ENCODE measurements around the gene IMPDH1.

Gene IMPDH1

GRCh38 chr7:128389618-128390329, 20.0 kb downstream of the IMPDH1 start:
- DNase-seq, result no peak
- H4K5ac ChIP-seq (ENCODE audit: low read length), result no peak overlapping the region
- no peaks in the 10 kb centered on the region for H3K27me3 ChIP-seq (ENCODE audit: insufficient read depth, low read length, poor library complexity)
- no peak overlapping the region for H3K9ac ChIP-seq (ENCODE audit: low read length)
- no peaks in the 10 kb centered on the region for H3K79me1 ChIP-seq (ENCODE audit: low read length)
- H3K36me3 ChIP-seq (ENCODE audit: control insufficient read depth, insufficient read depth, low read length), result no peaks in the 10 kb centered on the region
- no peak overlapping the region for H3K23ac ChIP-seq (ENCODE audit: low read length)
- no CpG with 5 or more reads among the region's 9 CpGs for WGBS (ENCODE audit: extremely low coverage, insufficient coverage, low lambda C conversion rate)
- H4K8ac ChIP-seq (ENCODE audit: low read depth, low read length), result no peak overlapping the region
- no peak overlapping the region for H2AK5ac ChIP-seq (ENCODE audit: low read length)
- no peak overlapping the region for H3K27ac ChIP-seq (ENCODE audit: low read depth, low read length)
- no peaks in the 10 kb centered on the region for H3K4me1 ChIP-seq (ENCODE audit: control insufficient read depth, low read depth, low read length)
- H2BK15ac ChIP-seq (replicated peaks; ENCODE audit: low read depth), result no peak overlapping the region
- H3K79me2 ChIP-seq (ENCODE audit: control insufficient read depth, insufficient read depth, low read length), result no peaks in the 10 kb centered on the region
- no peak overlapping the region for H2BK120ac ChIP-seq (ENCODE audit: low read depth, low read length)
- H3K4me3 ChIP-seq (ENCODE audit: low read length), result no peak overlapping the region
- H3K56ac ChIP-seq (ENCODE audit: low read length), result no peak overlapping the region
- H3K4me2 ChIP-seq (ENCODE audit: low read length), result no peak overlapping the region
- no peak overlapping the region for H2BK5ac ChIP-seq (ENCODE audit: low read length)
- no peak overlapping the region for H3K18ac ChIP-seq (ENCODE audit: low read length)
- no peak overlapping the region for H3K4ac ChIP-seq (ENCODE audit: low read depth, low read length)

GRCh38 chr7:128389085-128389617, 20.6 kb downstream of the IMPDH1 start:
- H3K4me3 ChIP-seq (ENCODE audit: low read length), result no peak overlapping the region
- no CpG with 5 or more reads among the region's 2 CpGs for WGBS (ENCODE audit: extremely low coverage, insufficient coverage, low lambda C conversion rate)
- H3K27ac ChIP-seq (ENCODE audit: low read depth, low read length), result no peak overlapping the region
- no peak overlapping the region for H3K18ac ChIP-seq (ENCODE audit: low read length)
- no peak overlapping the region for H2BK120ac ChIP-seq (ENCODE audit: low read depth, low read length)
- no peaks in the 10 kb centered on the region for H3K27me3 ChIP-seq (ENCODE audit: insufficient read depth, low read length, poor library complexity)
- H3K4me2 ChIP-seq (ENCODE audit: low read length), result no peak overlapping the region
- no peaks in the 10 kb centered on the region for H3K79me1 ChIP-seq (ENCODE audit: low read length)
- no peak overlapping the region for H2AK5ac ChIP-seq (ENCODE audit: low read length)
- H2BK15ac ChIP-seq (replicated peaks; ENCODE audit: low read depth), result no peak overlapping the region
- H3K23ac ChIP-seq (ENCODE audit: low read length), result no peak overlapping the region
- H3K4me1 ChIP-seq (ENCODE audit: control insufficient read depth, low read depth, low read length), result no peaks in the 10 kb centered on the region
- H4K5ac ChIP-seq (ENCODE audit: low read length), result no peak overlapping the region
- H3K79me2 ChIP-seq (ENCODE audit: control insufficient read depth, insufficient read depth, low read length), result no peaks in the 10 kb centered on the region
- no peak overlapping the region for H3K4ac ChIP-seq (ENCODE audit: low read depth, low read length)
- H2BK5ac ChIP-seq (ENCODE audit: low read length), result no peak overlapping the region
- H3K36me3 ChIP-seq (ENCODE audit: control insufficient read depth, insufficient read depth, low read length), result no peaks in the 10 kb centered on the region
- H4K8ac ChIP-seq (ENCODE audit: low read depth, low read length), result no peak overlapping the region
- no peak overlapping the region for H3K56ac ChIP-seq (ENCODE audit: low read length)
- no peak for DNase-seq
- H3K9ac ChIP-seq (ENCODE audit: low read length), result no peak overlapping the region

GRCh38 chr7:128388145-128388485, 21.7 kb downstream of the IMPDH1 start:
- H3K79me1 ChIP-seq (ENCODE audit: low read length), result no peaks in the 10 kb centered on the region
- H2AK5ac ChIP-seq (ENCODE audit: low read length), result no peak overlapping the region
- H3K79me2 ChIP-seq (ENCODE audit: control insufficient read depth, insufficient read depth, low read length), result no peaks in the 10 kb centered on the region
- H2BK120ac ChIP-seq (ENCODE audit: low read depth, low read length), result no peak overlapping the region
- no CpG with 5 or more reads among the region's 3 CpGs for WGBS (ENCODE audit: extremely low coverage, insufficient coverage, low lambda C conversion rate)
- no peak overlapping the region for H2BK15ac ChIP-seq (replicated peaks; ENCODE audit: low read depth)
- H3K4me3 ChIP-seq (ENCODE audit: low read length), result no peak overlapping the region
- H4K5ac ChIP-seq (ENCODE audit: low read length), result no peak overlapping the region
- DNase-seq, result no peak
- H2BK5ac ChIP-seq (ENCODE audit: low read length), result no peak overlapping the region
- no peak overlapping the region for H3K23ac ChIP-seq (ENCODE audit: low read length)
- H3K56ac ChIP-seq (ENCODE audit: low read length), result no peak overlapping the region
- no peak overlapping the region for H3K4me2 ChIP-seq (ENCODE audit: low read length)
- no peak overlapping the region for H3K18ac ChIP-seq (ENCODE audit: low read length)
- H3K9ac ChIP-seq (ENCODE audit: low read length), result no peak overlapping the region
- H3K27ac ChIP-seq (ENCODE audit: low read depth, low read length), result no peak overlapping the region
- no peak overlapping the region for H4K8ac ChIP-seq (ENCODE audit: low read depth, low read length)
- no peaks in the 10 kb centered on the region for H3K27me3 ChIP-seq (ENCODE audit: insufficient read depth, low read length, poor library complexity)
- H3K36me3 ChIP-seq (ENCODE audit: control insufficient read depth, insufficient read depth, low read length), result no peaks in the 10 kb centered on the region
- no peak overlapping the region for H3K4ac ChIP-seq (ENCODE audit: low read depth, low read length)
- no peaks in the 10 kb centered on the region for H3K4me1 ChIP-seq (ENCODE audit: control insufficient read depth, low read depth, low read length)

GRCh38 chr7:128387216-128388144, 22.3 kb downstream of the IMPDH1 start:
- Histone ChIP-seq H3K79me2 (ENCODE audit: control insufficient read depth, insufficient read depth, low read length) (no peaks in the 10 kb centered on the region), H2BK120ac (ENCODE audit: low read depth, low read length) (no peak overlapping the region), H2BK5ac (ENCODE audit: low read length) (no peak overlapping the region), H3K56ac (ENCODE audit: low read length) (no peak overlapping the region), H3K4me2 (ENCODE audit: low read length) (no peak overlapping the region), H3K4ac (ENCODE audit: low read depth, low read length) (no peak overlapping the region), H2AK5ac (ENCODE audit: low read length) (no peak overlapping the region), H3K27me3 (ENCODE audit: insufficient read depth, low read length, poor library complexity) (no peaks in the 10 kb centered on the region), H3K36me3 (ENCODE audit: control insufficient read depth, insufficient read depth, low read length) (no peaks in the 10 kb centered on the region), H4K5ac (ENCODE audit: low read length) (no peak overlapping the region), H3K27ac (ENCODE audit: low read depth, low read length) (no peak overlapping the region), H3K9ac (ENCODE audit: low read length) (no peak overlapping the region), H4K8ac (ENCODE audit: low read depth, low read length) (no peak overlapping the region), H3K79me1 (ENCODE audit: low read length) (no peaks in the 10 kb centered on the region), H3K18ac (ENCODE audit: low read length) (no peak overlapping the region), H3K23ac (ENCODE audit: low read length) (no peak overlapping the region), H3K4me3 (ENCODE audit: low read length) (no peak overlapping the region), H2BK15ac (replicated peaks; ENCODE audit: low read depth) (no peak overlapping the region), H3K4me1 (ENCODE audit: control insufficient read depth, low read depth, low read length) (no peaks in the 10 kb centered on the region)
- no CpG with 5 or more reads among the region's 24 CpGs for WGBS (ENCODE audit: extremely low coverage, insufficient coverage, low lambda C conversion rate)
- DNase-seq, result peak; percentile 92

- no peak overlapping the region for H3K4me2 ChIP-seq (ENCODE audit: low read length)
- no peak overlapping the region for H3K56ac ChIP-seq (ENCODE audit: low read length)
- H3K79me2 ChIP-seq (ENCODE audit: control insufficient read depth, insufficient read depth, low read length), result no peaks in the 10 kb centered on the region
- H2BK120ac ChIP-seq (ENCODE audit: low read depth, low read length), result no peak overlapping the region
- no peak overlapping the region for H3K27ac ChIP-seq (ENCODE audit: low read depth, low read length)
- no peak overlapping the region for H2BK15ac ChIP-seq (replicated peaks; ENCODE audit: low read depth)
- H3K23ac ChIP-seq (ENCODE audit: low read length), result no peak overlapping the region
- DNase-seq, result no peak
- no peak overlapping the region for H4K5ac ChIP-seq (ENCODE audit: low read length)
- H3K4me3 ChIP-seq (ENCODE audit: low read length), result no peak overlapping the region
- no peak overlapping the region for H3K18ac ChIP-seq (ENCODE audit: low read length)
- H3K27me3 ChIP-seq (ENCODE audit: insufficient read depth, low read length, poor library complexity), result no peaks in the 10 kb centered on the region
- H2AK5ac ChIP-seq (ENCODE audit: low read length), result no peak overlapping the region
- no peaks in the 10 kb centered on the region for H3K36me3 ChIP-seq (ENCODE audit: control insufficient read depth, insufficient read depth, low read length)
- H3K9ac ChIP-seq (ENCODE audit: low read length), result no peak overlapping the region
- no peak overlapping the region for H3K4ac ChIP-seq (ENCODE audit: low read depth, low read length)
- H3K4me1 ChIP-seq (ENCODE audit: control insufficient read depth, low read depth, low read length), result no peaks in the 10 kb centered on the region
- no peak overlapping the region for H2BK5ac ChIP-seq (ENCODE audit: low read length)
- no CpG with 5 or more reads among the region's 4 CpGs for WGBS (ENCODE audit: extremely low coverage, insufficient coverage, low lambda C conversion rate)
- H3K79me1 ChIP-seq (ENCODE audit: low read length), result no peaks in the 10 kb centered on the region
- H4K8ac ChIP-seq (ENCODE audit: low read depth, low read length), result no peak overlapping the region
Measured at GRCh38 chr7:128385988-128386925, 23.5 kb downstream of the IMPDH1 start.
